Effector CD8-positive, alpha-beta T cell (primary cell): ENCODE measurements around the gene SNAPIN.
"Not testable (repeated sequence)": the region's sequence is repeated elsewhere in the genome, so short reads cannot be mapped to it uniquely, and the experiment has no call there.

ENCODE experiments used
- DNase-seq: peaks from one replicate; lab custom pipeline; 2025; lab: John Stamatoyannopoulos, UW

The SNAPIN gene

DNA sequence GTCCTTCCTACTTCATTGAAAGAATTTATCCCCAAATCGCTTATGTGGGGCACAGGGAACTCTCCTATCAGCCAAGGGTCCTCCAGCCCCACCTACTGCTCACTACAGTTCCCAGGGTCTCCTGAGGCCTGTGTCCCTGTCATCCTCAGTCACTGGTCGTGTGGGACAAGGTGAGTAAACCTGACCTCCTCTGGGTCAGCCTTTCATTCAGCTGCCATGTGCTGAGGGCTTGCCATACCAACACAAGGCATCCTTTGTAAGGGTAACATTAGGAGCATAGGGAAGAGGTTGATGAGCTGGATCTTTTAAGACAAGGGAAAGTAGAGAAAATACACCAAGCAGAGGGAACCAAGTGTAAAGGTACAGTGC lies 11.2 kb upstream of the SNAPIN start:
- no peak for DNase-seq

DNA sequence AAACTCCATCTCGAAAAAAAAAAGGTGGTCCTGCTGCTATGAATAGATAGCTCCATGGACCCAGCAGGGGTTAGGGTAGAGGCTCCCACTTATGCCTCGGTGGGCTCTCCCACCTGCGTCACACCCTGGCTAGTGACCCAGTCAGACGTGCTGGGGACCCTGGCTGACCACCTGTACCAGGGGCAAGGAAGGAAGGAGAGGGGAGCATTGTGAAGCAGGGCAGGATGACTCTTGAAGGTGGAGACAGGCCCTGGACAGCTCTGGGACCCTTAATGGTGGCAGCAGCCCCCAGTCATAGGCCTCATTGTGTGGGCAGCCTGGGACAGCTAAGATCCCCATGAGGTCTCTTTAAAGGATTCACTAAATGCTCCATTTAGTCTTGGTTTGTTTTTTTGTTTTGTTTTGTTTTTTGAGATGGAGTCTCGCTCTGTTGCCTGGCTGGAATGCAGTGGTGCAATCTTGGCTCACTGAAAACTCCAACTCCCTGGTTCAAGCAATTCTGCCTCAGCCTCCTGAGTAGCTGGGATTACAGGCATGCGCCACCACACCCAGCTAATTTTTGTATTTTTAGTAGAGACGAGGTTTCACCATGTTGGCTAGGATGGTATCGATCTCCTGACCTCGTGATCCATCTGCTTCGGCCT lies 10.4 kb upstream of the SNAPIN start:
- no peak for DNase-seq

DNA sequence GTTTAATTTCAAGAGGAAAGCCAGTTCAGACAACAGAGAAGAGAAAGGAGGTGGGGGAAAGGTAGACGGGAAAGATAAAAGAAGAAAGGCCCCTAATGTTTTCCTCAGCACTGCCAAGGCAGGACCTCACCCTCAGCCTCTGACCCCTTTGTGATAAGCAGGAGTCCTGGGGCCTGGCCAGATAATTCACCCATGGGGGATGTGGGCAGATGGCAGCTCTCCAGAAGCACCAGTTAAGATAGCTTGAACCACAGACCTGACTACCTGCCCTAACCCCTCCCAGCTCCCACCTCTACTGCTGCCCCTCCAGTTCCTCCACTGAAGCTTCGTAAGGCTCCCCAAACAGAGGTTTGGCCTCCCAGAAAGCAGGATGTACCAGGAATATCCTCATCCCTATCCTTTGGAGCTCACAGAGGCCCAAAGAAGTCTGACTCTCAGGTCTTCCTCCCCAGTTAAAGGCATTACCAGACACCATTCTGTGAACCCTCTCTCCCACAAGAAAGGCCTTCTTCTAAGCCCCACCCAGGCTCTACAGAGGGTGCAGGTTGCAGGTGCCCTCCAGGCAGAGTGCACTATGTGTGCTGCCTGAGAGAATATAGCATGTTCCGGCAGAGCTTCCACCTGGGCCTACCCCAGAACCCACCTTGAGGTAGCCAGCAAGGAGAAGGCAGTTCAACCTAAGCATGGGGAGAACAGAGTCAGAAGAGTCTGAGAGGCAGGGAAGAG lies 9.2 kb upstream of the SNAPIN start:
- no peak for DNase-seq

DNA sequence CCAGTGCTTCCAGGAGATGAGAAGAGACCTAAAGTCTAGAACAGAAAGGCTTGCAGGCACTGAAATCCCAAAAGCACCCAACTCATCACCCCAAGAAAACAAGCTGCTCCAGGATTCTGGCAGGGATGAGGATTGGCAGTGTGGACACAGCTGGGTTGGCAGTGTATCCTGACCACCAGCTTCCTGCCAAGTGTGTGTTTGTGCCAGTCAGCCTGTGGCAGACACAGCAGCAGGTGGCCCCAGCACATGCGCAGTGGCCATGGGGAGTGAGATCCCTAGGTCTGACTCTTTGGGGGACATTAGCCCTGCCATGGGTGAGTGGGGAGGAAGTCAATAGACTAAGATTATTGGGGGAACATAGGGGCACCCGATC lies 8.7 kb upstream of the SNAPIN start:
- DNase-seq = no peak

DNA sequence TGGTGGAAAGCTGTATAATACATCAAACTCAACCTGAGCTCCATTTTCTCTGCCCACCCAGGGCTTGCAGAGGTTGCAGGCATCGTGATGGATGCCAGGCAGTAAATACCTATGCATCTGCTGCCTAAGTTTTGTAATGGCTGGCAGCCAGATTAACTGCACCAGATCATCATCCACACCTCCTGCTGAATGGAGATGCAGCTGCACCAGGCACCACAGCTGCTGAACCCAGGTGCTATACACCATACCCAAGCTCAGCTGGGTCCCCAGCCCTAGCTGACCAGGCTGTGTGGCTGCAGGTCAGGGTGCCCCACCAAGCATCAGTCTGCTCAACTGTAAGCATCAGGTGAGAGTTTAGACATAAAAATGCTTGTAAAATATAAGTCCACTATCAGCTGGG lies 6.7 kb upstream of the SNAPIN start:
- no peak for DNase-seq

DNA sequence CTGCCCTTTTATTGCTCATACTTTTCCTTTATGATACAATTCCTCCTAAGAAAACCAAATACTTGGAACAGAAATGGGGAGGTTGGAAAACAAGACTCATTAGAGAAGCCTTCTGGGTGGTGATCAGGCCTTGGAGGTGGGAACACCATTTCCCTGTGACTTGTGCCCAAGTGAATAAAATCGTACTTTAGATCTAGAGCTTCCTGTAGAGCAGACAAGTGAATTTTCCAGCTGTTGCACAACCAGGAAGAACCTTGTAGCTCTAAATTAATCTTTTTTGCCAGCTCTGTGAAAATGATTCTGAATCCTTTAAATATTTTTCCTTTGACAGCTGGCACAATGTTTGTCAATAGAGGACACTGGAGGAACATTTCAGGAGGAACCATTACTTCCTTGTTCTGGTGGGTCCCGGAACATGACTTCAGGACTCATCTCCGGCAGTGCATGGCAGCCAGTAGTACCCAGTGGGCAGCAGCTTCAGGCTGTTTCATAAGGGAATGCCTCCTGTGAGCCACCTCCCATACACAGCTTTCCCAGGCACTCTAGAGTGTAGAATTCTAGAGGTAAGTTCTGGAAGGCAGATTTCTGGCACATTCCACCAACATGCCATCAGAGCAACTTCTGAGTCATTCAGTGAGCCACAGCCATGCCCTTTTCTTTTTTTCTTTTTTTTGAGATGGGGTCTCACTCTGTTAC lies 5.5 kb upstream of the SNAPIN start:
- no peak for DNase-seq

DNA sequence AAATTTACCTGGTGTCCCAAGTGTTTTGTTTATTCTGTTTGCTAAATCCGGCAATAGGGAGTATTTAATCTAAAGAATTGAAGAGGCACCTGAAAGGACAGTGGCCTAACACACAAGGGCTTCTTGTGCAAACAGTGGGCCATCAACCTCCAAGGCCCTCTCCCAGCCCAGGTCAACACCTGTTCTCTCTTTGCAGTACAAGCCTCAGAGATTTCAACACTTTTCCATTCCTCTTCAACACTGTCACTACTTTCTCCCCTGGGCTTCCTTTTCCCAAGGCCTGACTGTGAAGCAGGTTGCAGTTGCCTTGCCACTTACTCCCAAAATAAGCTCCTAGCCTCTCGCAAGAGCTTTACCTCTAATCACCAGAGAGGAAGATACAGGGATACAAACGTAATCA lies 3.2 kb upstream of the SNAPIN start:
- no peak for DNase-seq

DNA sequence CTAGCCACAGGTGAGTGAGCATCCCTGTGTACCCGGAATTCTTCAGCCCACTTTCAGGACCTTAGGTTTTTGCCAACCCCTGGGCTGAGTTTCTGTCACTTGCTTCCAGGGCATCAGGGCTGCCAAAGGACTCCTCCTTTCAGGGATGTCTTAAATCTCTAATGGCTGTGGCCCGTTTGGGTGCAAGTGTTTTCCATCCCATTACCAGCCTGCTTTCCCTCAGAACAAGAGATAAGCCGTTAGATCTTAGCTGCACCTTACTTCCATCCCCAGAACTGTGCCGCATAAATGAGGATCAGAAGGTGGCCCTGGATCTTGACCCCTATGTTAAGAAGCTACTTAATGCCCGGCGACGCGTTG lies 652 bp downstream of the SNAPIN start:
- no peak for DNase-seq

DNA sequence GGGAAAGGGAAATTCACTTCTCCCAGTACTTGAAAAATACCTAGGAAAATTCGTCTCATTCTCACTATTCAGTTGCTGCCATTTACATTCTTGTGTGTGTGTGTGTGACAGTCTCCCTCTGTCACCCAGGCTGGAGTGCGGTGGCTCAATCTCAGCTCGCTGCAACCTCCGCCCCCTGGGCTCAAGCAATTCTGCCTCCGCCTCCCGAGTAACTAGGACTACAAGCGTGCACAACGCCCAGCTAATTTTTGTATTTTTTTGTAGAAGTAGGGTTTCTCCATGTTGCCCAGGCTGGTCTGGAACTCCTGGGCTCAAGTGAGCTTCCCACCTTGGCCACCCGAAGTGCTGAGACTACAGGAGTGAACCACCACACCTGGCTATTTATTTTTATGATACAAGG lies 1.2 kb downstream of the SNAPIN start:
- no peak for DNase-seq

DNA sequence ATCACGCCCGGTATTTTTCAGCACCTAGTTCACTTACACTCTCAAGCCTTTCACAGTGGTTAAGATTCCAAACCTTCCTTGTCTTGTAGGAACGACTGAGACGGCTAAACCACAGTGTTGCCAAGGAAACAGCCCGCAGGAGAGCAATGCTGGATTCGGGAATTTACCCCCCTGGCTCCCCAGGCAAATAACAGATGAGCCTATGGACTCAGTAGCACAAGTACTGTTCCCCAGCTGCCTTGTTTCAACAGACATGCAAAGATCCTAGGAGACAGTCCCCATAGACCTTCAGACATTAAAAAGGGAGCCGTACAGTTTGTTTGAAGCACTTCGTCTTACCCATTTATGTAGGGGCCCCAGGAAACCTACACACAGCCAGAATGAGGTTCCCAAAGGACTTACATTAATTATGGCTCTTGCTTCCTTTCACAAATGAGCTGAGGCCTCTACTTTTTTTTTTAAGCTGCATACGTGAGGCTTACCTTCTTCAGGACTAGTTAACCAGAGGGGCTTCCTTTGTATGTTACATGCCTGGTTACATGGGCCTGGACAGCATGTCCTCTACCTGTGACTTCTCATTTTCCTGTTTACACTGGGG lies 2.7 kb downstream of the SNAPIN start:
- DNase-seq = no peak

DNA sequence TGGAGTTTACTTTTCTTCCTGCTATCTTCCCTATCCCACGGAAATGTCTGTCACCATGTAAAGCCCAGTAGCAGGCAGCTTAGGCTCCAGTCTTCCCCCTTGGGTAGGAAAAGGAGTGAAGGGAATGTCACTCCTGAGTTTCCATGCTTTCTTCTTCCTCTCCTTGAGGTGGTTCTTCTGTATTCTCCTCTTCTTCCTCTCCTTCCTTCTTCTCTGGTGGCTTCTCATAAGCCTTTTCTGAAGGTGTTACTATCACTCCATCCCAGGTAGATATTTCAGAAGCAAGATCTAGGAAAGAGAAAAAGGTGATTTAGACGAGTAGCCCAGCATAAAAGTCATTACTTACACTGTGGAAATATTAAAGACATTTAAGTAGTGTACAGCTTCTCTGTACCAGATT lies 3.8 kb downstream of the SNAPIN start:
- no peak for DNase-seq

DNA sequence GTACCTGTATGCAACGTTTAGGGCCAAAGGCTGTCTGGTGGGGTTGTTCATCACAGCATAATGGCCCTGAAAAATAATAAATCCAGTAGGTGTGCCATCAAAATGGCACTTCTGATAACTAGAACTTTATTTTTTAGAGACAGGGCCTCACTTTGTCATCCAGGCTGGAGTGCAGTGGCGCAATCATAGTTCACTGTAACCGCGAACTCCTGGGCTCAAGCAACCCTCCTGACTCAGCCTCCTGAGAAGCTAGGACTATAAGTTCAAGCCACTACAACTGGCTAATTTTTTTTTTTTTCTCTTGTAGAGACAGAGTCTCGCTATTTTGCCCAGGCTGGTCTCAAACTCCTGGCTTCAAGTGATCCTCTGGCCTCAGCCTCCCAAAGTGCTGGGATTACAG lies 4.7 kb downstream of the SNAPIN start:
- DNase-seq = no peak

DNA sequence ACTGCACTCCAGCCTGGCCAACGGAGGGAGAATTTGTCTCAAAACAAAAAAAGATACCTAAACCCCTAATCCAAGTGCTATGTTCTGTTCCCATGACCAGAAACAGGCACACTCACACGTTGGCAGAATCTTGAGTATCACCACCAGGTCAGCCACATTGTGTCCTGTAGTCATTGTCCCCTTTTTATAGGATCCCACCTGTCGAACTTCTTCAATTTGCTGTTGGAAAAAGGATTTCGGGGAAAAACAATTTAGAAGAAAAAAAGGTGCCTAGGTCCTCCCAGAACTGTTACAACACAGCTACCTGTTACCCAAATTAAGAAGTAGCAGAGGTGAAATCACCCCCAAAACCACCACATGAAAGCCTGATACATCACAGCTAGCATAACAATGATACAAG lies 8.9 kb downstream of the SNAPIN start:
- no peak for DNase-seq

DNA sequence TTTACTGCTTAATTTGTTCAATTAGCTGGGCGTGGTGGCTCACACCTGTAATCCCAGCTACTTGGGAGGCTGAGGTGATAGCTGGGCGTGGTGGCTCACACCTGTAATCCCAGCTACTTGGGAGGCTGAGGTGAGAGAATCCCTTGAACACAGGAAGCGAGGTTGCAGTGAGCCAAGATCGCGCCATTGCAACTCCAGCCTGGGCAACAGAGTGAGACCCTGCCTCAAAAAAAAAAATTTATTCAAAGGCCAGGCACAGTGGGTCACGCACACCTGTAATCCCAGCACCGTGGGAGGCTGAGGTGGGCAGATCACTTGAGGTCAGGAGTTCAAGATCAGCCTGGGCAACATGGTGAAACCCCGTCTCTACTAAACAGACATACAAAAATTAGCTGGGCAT lies 10.2 kb downstream of the SNAPIN start:
- not testable (repeated sequence) for DNase-seq

DNA sequence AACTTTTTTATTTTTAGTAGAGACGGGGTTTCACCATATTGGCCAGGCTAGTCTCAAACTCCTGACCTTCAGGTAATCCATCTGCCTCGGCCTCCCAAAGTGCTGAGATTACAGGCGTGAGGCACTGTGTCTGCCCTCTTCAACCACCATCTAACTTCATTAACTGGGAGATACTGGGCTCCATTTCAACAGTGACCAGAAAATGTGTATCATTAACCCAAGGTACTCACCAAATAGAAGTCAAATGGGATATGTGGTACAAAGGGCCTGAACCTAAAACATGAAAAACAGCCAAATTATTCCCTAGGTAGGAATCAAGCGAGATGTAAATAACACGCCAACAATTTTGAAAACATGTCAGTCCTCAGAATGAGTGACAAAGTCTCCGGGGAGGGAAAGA lies 11.1 kb downstream of the SNAPIN start:
- DNase-seq = no peak

DNA sequence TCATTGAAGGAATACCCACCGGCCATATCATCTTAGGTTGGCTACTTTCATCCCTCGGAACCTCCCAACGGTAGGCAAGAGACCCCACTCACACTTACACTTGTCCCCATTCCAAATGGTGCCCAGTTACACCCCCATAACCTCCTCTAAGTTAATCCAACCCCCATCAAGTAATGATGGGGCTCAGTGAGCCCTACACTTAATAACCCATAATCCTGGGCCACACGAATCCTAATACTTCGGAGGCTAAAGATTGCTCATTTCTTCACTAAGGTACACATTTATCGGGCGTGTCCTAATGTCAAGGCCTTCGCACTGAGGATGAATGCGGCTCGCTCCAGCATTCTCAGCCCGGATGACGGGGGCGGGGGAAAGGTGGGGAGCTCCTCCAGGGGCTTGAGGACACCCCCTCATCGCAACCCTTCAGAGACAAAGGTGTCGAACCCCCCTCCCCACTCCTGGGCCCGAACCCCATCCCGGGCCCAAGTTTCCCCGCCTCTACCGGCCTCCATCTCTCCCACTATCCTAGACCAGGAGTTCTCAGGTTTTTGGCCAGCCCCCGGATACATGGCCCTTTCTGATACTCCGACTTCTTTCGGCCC lies 11.9 kb downstream of the SNAPIN start:
- DNase-seq = no peak

DNA sequence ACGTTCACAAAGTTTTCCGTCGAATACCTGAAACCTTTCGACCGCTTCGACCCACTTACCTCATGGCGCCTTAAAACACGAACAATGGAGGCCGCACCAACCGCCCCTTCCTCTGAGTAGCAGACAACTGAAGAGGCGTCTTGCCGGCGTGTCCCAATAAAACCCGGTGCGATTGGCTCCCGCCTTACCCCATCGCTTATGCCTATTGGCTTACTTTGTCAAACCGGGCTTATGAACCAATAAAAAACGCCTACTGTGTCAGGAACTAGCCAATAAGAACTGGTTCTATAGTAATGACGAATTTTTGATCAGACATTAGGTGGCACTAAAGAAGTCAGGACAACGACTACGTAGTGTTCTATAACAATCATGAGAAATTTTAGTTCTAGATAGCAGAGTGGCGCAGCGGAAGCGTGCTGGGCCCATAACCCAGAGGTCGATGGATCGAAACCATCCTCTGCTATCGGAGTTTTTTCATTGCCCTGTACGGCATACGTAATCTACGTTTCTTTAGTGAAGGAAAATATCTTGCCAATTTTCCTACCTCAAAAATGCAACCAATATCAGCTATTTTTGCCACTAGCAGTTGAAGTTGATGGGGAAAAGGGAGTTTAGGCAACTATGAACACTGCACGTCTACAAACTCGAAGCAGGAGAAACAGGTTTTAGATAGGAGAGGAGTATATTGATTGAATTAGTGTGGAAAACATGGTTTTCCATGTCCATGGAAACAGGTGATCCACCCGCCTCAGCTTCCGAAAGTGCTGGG lies 12.5 kb downstream of the SNAPIN start, which contains the start of gene ILF2:
ILF2 (minus strand) TSS at position 135 of the 769 bp plus-strand sequence; CDS start at position 64, 71 bp downstream.
- DNase-seq = peak; percentile 94

DNA sequence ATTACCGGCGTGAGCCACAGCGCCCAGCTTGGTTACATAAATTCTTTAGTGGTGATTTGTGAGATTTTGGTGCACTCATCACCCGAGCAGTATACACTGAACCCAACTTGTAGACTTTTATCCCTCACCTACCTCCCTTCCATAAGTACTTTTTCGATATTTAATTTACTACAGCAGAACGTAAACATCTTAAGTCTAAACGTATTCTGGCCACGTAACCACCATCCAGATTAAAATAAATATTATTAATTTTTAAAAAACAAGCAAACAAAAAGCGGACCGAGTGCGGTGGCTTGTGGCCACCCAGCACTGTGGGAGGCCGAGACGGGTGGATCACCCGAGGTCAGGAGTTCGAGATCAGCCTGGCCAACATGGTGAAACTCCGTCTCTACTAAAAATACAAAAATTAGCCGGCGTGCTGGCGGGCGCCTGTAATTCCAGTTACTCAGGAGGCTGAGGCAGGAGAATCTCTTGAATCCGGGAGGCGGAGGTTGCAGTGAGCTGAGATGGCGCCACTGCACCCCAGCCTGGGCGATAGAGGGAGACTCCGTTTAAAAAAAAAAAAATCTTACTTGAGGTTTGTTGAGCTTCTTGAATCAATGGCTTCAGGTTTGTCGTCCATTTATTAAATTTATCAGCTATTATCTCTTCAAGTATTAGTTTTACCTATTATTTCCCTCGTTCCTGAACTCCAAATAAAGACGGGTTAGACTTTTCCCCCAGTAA lies 13.3 kb downstream of the SNAPIN start:
- not testable (repeated sequence) for DNase-seq

DNA sequence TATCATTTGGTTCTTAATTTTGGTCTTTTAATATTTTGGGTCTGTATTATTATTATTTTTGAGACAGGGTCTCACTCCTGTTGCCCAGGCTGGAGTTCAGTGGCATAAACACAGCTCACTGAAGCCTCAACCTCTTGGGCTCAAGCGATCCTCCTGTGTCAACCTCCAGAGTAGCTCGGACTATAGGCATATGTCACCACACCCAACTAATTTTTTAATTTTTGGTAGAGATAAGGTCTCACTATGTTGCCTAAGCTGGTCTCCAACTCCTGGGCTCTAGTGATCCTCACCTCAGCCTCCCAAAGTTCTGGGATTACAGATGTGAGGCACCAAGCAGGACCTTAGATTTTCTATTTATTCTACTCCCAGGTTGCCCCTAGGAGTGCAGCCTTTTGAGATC lies 15.0 kb downstream of the SNAPIN start:
- no peak for DNase-seq

DNA sequence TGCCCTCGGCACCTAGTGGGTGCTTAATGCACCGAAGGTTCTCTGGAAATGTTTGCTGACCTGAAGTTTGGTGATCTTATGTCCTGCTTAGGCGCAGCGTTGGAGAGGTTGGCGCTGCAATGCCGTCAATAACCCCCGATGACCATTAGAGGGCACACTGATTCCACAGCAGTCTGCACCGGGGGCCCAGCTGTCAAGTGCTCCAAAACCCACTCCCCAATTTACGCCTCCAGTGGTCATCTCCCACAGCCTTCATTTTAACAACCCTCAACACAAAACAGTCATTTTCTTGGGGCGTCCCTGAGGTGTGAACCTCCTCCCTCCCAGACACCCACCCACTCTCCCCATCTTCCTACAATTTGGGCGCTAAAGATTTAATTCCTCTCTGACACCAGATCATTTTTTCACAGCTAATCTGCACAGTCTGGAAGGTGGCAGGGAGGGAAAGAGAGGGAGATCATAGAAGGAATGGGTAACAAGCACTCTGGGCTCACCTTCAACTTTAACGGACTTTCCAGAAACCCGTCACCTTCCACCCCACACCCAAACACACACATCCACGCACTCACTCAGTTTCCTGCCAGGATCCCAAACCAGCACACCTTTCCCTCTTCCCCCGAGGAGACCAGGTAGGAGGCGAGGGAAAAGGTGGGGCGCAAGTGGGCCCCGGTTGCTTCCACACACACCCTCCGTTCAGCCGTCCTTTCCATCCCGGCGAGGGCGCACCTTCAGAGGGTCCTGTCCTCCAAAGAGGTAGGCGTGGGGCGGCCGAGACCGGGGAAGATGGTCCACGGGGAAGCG lies 19.4 kb downstream of the SNAPIN start:
- peak; percentile 20 for DNase-seq
